GM12874 (cell line): Measurements from ENCODE around the gene ARFGEF2.

Source experiments
- CTCF ChIP-seq: IDR thresholded peaks from 2 replicates; pipeline ENCODE4 v1.5.1; 2011; ENCODE audit warnings: low read depth, mild to moderate bottlenecking, control low read depth, low read length, moderate library complexity; ENCODE audit not compliant: insufficient read depth

Gene ARFGEF2

GRCh38 chr20:48962976-48963771 lies 41.7 kb downstream of the ARFGEF2 start:
- no peak for TF ChIP-seq CTCF

DNA sequence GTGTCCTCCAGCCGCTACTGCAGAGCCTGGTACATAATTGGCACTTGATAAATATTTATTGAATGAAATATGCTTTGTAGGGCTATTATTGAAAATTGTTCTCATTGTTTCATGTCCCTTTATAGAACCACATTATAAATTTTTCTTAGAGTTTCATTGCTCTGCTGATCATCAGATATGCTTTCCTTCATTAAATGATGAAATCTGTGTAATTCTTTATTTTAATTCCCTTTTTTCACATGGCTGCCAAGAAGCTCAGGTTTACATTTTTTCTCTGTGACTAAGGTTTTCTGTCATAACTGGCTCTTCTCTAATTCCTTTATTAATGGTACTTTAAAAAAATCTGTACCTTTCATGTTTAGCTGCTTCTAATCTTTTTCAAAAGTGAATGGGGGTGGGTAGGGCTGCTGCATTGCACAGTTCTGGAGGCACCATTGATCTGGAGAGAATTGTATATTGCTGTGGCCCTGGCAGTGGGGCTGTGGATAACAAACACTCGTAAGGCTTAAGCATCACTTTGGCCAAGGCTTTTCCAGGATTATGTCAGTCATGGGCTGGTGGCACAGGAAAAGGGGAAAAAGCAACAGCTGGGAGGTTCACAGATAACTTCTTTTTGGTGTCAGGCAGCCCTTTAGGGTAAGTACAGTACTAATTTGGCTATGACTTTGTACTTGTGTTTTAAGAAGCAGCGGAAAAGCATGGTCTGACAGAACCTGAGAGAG lies 43.8 kb downstream of the ARFGEF2 start:
- TF ChIP-seq CTCF: no peak

DNA sequence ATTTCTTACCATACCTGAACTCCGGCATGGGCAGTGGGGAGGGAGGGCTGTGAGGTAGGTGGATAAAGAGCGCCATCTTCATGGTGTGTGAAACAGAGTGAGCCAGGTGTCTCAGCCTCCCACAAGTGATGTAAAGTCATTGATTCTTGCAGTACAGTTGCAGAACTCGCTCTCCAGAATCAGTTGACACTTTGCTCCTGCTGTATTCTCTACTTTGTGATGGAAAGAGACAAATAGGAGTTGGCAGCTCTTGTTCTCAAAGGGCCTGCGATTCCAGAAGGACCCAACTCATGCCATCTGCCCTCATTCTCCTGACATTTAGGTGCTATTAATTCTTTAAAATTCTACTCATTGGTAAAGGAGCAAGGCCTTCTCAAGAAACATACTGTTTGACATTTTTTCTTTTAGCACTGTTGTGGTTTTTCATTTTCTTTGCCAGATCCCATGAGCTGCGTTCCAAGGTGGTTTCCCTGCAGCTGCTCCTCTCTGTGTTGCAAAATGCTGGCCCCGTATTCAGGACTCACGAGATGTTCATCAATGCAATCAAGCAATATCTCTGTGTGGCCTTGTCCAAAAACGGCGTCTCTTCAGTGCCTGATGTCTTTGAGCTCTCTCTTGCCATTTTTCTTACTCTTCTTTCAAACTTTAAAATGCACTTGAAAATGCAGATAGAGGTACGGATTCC lies 49.3 kb downstream of the ARFGEF2 start:
- no peak for TF ChIP-seq CTCF

GRCh38 chr20:48971956-48972355 lies 50.4 kb downstream of the ARFGEF2 start:
- TF ChIP-seq CTCF: no peak

DNA sequence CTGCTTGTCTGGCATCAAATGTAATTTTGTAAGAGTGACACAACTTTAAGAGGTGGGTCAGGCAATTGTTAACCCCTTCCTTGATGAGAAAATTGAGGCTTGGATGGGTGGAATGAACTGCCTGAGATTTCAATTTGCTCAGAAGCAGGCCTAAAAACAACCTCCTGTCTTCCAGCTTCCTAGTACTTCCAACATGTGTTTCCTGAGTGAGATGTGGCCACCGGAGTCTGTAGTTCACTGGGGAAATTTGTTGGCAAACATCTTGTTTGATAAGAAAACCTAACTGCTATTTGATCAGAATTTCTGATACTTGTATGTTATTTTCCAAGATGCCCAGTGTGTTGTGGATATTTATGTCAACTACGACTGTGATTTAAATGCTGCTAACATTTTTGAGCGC lies 51.3 kb downstream of the ARFGEF2 start:
- TF ChIP-seq CTCF: no peak

DNA sequence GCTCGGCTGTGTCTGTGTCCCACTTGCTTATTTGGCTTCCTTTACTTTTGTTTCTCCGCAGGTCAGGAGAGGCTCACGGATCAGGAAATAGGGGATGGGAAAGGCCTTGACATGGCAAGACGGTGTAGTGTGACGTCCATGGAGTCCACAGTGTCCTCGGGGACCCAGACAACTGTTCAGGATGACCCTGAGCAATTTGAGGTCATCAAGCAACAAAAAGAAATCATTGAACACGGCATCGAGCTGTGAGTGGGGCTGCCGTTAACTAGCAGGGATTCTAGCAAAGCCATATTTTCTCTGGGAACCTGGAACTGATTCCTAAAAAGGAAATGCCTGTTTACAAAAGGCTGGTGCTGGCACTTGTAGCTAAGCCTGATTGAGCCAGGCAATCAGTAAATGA lies 54.4 kb downstream of the ARFGEF2 start:
- TF ChIP-seq CTCF: no peak

DNA sequence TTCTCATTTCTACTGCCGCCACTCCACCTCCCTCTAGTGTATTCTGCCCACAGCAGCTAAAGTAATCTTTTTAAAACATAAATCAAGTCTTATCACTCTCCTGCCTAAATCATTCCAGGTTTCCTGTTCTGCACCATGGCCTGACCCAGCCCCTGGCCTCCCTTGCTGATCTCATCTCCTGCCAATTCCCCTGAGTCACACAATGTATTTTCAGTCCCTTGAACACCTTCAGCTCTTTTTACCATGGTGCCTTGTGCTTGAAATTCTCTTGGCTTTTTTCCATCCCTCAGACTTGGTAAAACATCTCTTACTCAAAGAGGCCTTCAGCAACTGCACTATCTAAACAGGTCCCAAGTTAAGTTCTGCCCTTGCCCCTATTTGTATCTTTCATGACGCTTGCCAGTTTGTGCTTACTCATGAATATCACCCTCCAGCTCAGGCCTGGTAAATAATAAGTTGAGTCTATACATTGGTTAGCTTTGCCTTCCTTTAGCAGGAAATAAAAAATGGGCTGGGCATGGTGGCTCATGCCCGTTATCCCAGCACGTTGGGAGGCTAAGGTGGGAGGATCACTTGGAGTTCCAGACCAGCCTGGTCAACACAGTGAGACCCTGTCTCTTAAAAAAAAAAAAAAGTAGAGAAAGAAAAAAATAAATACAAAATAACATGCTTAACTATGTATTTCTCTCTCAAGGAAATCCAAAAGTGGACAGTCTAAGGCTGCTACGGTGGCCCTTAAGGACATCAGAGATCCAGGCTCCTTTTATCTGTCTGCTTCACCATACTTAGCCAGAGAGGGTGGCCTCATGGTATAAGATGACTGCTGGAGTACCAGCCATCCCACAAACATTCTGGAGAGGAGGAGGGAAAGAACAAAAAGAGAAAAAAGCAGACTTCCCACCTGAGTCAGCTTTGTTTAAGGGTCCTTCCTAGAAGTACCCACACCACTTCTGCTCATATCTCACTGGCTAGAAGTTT lies 62.2 kb downstream of the ARFGEF2 start:
- no peak for TF ChIP-seq CTCF
